WTC11 (cell line): ENCODE data around the gene TUSC2. TPM values are rescaled to one million over a fixed set of nuclear protein-coding genes. Genes with fewer than 3 reads are reported as not detected.

Source experiments
- ATAC-seq: fragments of 200-7000 bp; cut with Tn5 transposase; 2 replicates; pipeline ENCODE4 v1.10.0; 2021; ENCODE audit warnings: mild to moderate bottlenecking, moderate library complexity
- CTCF ChIA-PET: fragments of 300-600 bp; sonication (Branson Sonifier 250); formaldehyde crosslinking; loops from one replicate; lab custom pipeline; 2021; ENCODE audit warnings: antibody characterized with exemption; lab: Charles Lee
- POLR2A ChIA-PET: fragments of 350-600 bp; sonication (Branson Sonifier 250); formaldehyde crosslinking; loops from one replicate; lab custom pipeline; 2021; ENCODE audit warnings: antibody characterized with exemption; lab: Charles Lee
- DNase-seq: peaks from one replicate; pipeline ENCODE4 v3.0.0; 2021; ENCODE audit warnings: low spot score
- H3K27ac Mint-ChIP-seq: 2 replicates; pipeline ENCODE4 v1.8.0; 2021; ENCODE audit warnings: mixed read lengths
- H3K27me3 Mint-ChIP-seq: 2 replicates; pipeline ENCODE4 v1.8.0; 2021; ENCODE audit warnings: low read depth, mild to moderate bottlenecking, moderate library complexity, mixed read lengths
- H3K36me3 Mint-ChIP-seq: 2 replicates; pipeline ENCODE4 v1.8.0; 2021; ENCODE audit warnings: mixed read lengths
- H3K4me1 Mint-ChIP-seq: 2 replicates; pipeline ENCODE4 v1.8.0; 2022; ENCODE audit warnings: mixed read lengths
- H3K4me3 Mint-ChIP-seq: 2 replicates; pipeline ENCODE4 v1.8.0; 2021; ENCODE audit warnings: mild to moderate bottlenecking, moderate library complexity, mixed read lengths
- H3K9me3 Mint-ChIP-seq: 2 replicates; pipeline ENCODE4 v1.8.0; 2021; ENCODE audit warnings: mixed read lengths
- EMX1 ChIP-seq: fragments of 250-450 bp; sonication (Bioruptor Pico); IDR thresholded peaks from 2 replicates; pipeline ENCODE4 v1.8.0; 2021; ENCODE audit warnings: mild to moderate bottlenecking
- MXD4 ChIP-seq: fragments of 250-450 bp; sonication (Bioruptor Pico); IDR thresholded peaks from 2 replicates; pipeline ENCODE4 v1.8.0; 2021; ENCODE audit warnings: mild to moderate bottlenecking, moderate library complexity, borderline replicate concordance
- NR2C2 ChIP-seq: sonication (generic); formaldehyde crosslinking; IDR thresholded peaks from 2 replicates; pipeline ENCODE4 v1.8.0; 2022; ENCODE audit warnings: mild to moderate bottlenecking, missing genetic modification reagents
- NR3C1 ChIP-seq: sonication (generic); formaldehyde crosslinking; conservative IDR thresholded peaks from 2 replicates; pipeline ENCODE4 v1.8.1; 2023; ENCODE audit warnings: low read depth, mild to moderate bottlenecking, missing genetic modification reagents
- OVOL2 ChIP-seq: fragments of 250-450 bp; sonication (Bioruptor Pico); IDR thresholded peaks from 2 replicates; pipeline ENCODE4 v1.9.0; 2021; ENCODE audit warnings: mild to moderate bottlenecking, borderline replicate concordance
- PRRX2 ChIP-seq: fragments of 250-450 bp; sonication (Bioruptor Pico); IDR thresholded peaks from 2 replicates; pipeline ENCODE4 v1.8.0; 2021; ENCODE audit warnings: mild to moderate bottlenecking
- TEAD1 ChIP-seq: sonication (generic); formaldehyde crosslinking; IDR thresholded peaks from 2 replicates; pipeline ENCODE4 v1.8.0; 2022; ENCODE audit warnings: mild to moderate bottlenecking, missing genetic modification reagents
- ZNF263 ChIP-seq: sonication (generic); formaldehyde crosslinking; IDR thresholded peaks from 2 replicates; pipeline ENCODE4 v1.8.1; 2022; ENCODE audit warnings: low read depth, mild to moderate bottlenecking, moderate library complexity, missing genetic modification reagents
- ZNF423 ChIP-seq: fragments of 250-450 bp; sonication (Bioruptor Pico); IDR thresholded peaks from 2 replicates; pipeline ENCODE4 v2.1.2; 2022; ENCODE audit warnings: mild to moderate bottlenecking, moderate library complexity
- total RNA-seq: library from RNA; stranded (reverse); gene quantifications from 3 replicates; pipeline ENCODE4 v1.2.3, GENCODE V29; 2021
- TF ChIP-seq, protein P1 (sequence below): fragments of 250-450 bp; sonication (Bioruptor Pico); IDR thresholded peaks from 2 replicates; pipeline ENCODE4 v1.9.0; 2021; ENCODE audit warnings: moderate library complexity, mild to moderate bottlenecking, inconsistent platforms, borderline replicate concordance
- TF ChIP-seq, protein P2 (sequence below): sonication (generic); formaldehyde crosslinking; IDR thresholded peaks from 2 replicates; pipeline ENCODE4 v1.8.0; 2022; ENCODE audit warnings: mild to moderate bottlenecking, missing genetic modification reagents
- TF ChIP-seq, protein P3 (sequence below): sonication (generic); formaldehyde crosslinking; IDR thresholded peaks from 2 replicates; pipeline ENCODE4 v1.8.1; 2023; ENCODE audit warnings: mild to moderate bottlenecking, missing genetic modification reagents, moderate library complexity
- TF ChIP-seq, protein P4 (sequence below): sonication (generic); formaldehyde crosslinking; IDR thresholded peaks from 2 replicates; pipeline ENCODE4 v1.8.0; 2022; ENCODE audit warnings: mild to moderate bottlenecking, missing genetic modification reagents
- TF ChIP-seq, protein P5 (sequence below): sonication (generic); formaldehyde crosslinking; IDR thresholded peaks from 2 replicates; pipeline ENCODE4 v1.8.0; 2022; ENCODE audit warnings: missing genetic modification reagents
- TF ChIP-seq, protein P6 (sequence below): sonication (generic); formaldehyde crosslinking; IDR thresholded peaks from 2 replicates; pipeline ENCODE4 v1.8.1; 2023; ENCODE audit warnings: mild to moderate bottlenecking, missing genetic modification reagents

Gene TUSC2
- total RNA-seq, 1 experiment from 2014 or later = 41.1 TPM

DNA sequence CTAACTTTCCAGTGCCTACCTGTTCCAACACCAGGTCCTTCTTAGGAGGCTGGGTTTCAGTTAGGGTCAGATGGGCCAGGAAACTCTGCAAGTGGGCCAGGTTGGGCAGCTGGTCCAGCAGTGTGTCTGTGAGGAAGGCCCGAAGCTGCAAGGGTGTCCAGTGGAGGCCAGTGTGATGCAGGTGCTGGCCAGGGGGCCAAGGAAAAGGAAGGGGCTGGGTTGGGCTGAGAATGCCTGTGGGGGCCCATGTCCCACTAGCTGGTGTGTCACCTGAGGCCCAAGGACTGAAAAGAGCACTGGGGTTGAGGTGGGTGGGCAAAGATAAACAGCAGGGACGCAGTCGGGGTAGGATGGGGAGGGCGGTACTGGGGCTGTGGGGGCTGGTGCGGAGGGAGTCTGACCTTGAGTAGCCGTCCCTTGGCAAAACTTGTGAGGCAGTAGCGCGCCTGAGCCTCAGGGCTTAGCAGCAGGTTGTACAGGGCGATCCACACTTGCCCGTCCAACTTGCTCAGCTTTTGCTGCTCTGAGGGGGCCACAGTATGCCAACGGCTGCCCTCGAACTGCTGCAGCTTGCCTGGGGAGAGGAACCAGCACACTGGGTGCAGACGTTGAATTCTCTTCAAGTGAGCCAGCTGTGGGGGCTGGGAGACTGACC, 14.1 kb upstream of the TUSC2 start (continued):
- TF ChIP-seq, protein P1, sequence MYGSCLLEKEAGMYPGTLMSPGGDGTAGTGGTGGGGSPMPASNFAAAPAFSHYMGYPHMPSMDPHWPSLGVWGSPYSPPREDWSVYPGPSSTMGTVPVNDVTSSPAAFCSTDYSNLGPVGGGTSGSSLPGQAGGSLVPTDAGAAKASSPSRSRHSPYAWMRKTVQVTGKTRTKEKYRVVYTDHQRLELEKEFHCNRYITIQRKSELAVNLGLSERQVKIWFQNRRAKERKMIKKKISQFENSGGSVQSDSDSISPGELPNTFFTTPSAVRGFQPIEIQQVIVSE (CRISPR knock-in tag) = no peak

DNA sequence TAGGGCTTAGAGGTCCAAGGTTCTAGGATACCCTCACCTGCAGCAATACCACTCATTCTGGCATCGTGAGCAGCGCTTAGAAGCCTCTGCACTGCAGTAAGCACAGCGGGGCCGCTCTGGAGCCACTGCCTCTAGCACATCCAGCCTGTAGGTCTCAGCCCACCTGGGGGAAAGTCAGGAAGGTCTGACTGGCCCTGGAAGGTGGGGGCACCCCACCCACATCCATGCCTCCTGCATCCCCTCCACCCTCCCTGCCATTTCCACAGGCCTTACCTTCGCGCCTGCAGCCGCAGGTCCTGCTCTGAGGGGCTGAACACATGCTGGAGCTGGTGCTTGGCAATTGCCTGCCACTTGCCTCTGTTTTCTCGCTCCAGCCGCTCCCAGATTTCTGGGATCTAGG, 13.5 kb upstream of the TUSC2 start:
- H3K36me3 Mint-ChIP-seq = no peaks in the 10 kb centered on the region
- no peaks in the 10 kb centered on the region for H3K9me3 Mint-ChIP-seq
- H3K27ac Mint-ChIP-seq = no peak overlapping the region
- no peak for DNase-seq
- H3K4me3 Mint-ChIP-seq = peak overlapping the region; percentile 65
- TF ChIP-seq TEAD1 (CRISPR knock-in tag) (no peak), ZNF423 (CRISPR knock-in tag) (no peak), NR3C1 (CRISPR knock-in tag) (no peak), MXD4 (CRISPR knock-in tag) (no peak), PRRX2 (CRISPR knock-in tag) (no peak), NR2C2 (CRISPR knock-in tag) (no peak), OVOL2 (CRISPR knock-in tag) (no peak), EMX1 (no peak), ZNF263 (CRISPR knock-in tag) (no peak)
- TF ChIP-seq, protein P2, sequence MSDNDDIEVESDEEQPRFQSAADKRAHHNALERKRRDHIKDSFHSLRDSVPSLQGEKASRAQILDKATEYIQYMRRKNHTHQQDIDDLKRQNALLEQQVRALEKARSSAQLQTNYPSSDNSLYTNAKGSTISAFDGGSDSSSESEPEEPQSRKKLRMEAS (CRISPR knock-in tag) = no peak
- TF ChIP-seq, protein P3, sequence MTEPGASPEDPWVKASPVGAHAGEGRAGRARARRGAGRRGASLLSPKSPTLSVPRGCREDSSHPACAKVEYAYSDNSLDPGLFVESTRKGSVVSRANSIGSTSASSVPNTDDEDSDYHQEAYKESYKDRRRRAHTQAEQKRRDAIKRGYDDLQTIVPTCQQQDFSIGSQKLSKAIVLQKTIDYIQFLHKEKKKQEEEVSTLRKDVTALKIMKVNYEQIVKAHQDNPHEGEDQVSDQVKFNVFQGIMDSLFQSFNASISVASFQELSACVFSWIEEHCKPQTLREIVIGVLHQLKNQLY (CRISPR knock-in tag) = no peak
- TF ChIP-seq, protein P4, sequence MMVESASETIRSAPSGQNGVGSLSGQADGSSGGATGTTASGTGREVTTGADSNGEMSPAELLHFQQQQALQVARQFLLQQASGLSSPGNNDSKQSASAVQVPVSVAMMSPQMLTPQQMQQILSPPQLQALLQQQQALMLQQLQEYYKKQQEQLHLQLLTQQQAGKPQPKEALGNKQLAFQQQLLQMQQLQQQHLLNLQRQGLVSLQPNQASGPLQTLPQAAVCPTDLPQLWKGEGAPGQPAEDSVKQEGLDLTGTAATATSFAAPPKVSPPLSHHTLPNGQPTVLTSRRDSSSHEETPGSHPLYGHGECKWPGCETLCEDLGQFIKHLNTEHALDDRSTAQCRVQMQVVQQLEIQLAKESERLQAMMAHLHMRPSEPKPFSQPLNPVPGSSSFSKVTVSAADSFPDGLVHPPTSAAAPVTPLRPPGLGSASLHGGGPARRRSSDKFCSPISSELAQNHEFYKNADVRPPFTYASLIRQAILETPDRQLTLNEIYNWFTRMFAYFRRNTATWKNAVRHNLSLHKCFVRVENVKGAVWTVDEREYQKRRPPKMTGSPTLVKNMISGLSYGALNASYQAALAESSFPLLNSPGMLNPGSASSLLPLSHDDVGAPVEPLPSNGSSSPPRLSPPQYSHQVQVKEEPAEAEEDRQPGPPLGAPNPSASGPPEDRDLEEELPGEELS (CRISPR knock-in tag) = no peak
- TF ChIP-seq, protein P5, sequence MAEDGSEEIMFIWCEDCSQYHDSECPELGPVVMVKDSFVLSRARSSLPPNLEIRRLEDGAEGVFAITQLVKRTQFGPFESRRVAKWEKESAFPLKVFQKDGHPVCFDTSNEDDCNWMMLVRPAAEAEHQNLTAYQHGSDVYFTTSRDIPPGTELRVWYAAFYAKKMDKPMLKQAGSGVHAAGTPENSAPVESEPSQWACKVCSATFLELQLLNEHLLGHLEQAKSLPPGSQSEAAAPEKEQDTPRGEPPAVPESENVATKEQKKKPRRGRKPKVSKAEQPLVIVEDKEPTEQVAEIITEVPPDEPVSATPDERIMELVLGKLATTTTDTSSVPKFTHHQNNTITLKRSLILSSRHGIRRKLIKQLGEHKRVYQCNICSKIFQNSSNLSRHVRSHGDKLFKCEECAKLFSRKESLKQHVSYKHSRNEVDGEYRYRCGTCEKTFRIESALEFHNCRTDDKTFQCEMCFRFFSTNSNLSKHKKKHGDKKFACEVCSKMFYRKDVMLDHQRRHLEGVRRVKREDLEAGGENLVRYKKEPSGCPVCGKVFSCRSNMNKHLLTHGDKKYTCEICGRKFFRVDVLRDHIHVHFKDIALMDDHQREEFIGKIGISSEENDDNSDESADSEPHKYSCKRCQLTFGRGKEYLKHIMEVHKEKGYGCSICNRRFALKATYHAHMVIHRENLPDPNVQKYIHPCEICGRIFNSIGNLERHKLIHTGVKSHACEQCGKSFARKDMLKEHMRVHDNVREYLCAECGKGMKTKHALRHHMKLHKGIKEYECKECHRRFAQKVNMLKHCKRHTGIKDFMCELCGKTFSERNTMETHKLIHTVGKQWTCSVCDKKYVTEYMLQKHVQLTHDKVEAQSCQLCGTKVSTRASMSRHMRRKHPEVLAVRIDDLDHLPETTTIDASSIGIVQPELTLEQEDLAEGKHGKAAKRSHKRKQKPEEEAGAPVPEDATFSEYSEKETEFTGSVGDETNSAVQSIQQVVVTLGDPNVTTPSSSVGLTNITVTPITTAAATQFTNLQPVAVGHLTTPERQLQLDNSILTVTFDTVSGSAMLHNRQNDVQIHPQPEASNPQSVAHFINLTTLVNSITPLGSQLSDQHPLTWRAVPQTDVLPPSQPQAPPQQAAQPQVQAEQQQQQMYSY (CRISPR knock-in tag) = no peak
- TF ChIP-seq, protein P6, sequence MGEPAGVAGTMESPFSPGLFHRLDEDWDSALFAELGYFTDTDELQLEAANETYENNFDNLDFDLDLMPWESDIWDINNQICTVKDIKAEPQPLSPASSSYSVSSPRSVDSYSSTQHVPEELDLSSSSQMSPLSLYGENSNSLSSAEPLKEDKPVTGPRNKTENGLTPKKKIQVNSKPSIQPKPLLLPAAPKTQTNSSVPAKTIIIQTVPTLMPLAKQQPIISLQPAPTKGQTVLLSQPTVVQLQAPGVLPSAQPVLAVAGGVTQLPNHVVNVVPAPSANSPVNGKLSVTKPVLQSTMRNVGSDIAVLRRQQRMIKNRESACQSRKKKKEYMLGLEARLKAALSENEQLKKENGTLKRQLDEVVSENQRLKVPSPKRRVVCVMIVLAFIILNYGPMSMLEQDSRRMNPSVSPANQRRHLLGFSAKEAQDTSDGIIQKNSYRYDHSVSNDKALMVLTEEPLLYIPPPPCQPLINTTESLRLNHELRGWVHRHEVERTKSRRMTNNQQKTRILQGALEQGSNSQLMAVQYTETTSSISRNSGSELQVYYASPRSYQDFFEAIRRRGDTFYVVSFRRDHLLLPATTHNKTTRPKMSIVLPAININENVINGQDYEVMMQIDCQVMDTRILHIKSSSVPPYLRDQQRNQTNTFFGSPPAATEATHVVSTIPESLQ (CRISPR knock-in tag) = no peak
- TF ChIP-seq, all 79 proteins: peak for 0
- Mint-ChIP-seq H3K4me1 (peaks cover 27% of the 10 kb centered on the region), H3K27me3 (peaks cover 85% of the 10 kb centered on the region)
- POLR2A ChIA-PET = no interaction called here
- CTCF ChIA-PET = interaction anchor here (0.7 to 1.9 kb wide), 7 partner anchors 13 to 270 kb away, joined by 4 to 10 read pairs (median 4); partner anchors contain the start of genes CISH, HYAL3, NAA80 and TUSC2
- no peak for ATAC-seq
